ENCODE measurements around the gene SORBS2. TPM values are rescaled to one million over a fixed set of nuclear protein-coding genes. Genes with fewer than 3 reads are reported as not detected.
A peak's percentile ranks its signal among the peaks of the same experiment; 100 is the strongest.

The SORBS2 gene
- total RNA-seq, 4 donors from 2014 or later, result 33.4 to 286 (median 47.6) TPM

GRCh38 chr4:185838514-185839193, 26.7 kb upstream of the SORBS2 start:
- DNase-seq, result no peak

GRCh38 chr4:185838104-185838452, 26.1 kb upstream of the SORBS2 start:
- Histone ChIP-seq H3K9me3 (no peaks in the 10 kb centered on the region), H3K4me3 (no peak overlapping the region), H3K36me3 (no peaks in the 10 kb centered on the region), H3K4me1 (peaks cover 0 to 31% (median 22%) of the 10 kb centered on the region in 3 donors), H3K27ac (peak overlapping the region; percentile 50 to 86 (median 76)), H3K27me3 (no peaks in the 10 kb centered on the region)
- DNase-seq, result no peak
- TF ChIP-seq, protein P1, sequence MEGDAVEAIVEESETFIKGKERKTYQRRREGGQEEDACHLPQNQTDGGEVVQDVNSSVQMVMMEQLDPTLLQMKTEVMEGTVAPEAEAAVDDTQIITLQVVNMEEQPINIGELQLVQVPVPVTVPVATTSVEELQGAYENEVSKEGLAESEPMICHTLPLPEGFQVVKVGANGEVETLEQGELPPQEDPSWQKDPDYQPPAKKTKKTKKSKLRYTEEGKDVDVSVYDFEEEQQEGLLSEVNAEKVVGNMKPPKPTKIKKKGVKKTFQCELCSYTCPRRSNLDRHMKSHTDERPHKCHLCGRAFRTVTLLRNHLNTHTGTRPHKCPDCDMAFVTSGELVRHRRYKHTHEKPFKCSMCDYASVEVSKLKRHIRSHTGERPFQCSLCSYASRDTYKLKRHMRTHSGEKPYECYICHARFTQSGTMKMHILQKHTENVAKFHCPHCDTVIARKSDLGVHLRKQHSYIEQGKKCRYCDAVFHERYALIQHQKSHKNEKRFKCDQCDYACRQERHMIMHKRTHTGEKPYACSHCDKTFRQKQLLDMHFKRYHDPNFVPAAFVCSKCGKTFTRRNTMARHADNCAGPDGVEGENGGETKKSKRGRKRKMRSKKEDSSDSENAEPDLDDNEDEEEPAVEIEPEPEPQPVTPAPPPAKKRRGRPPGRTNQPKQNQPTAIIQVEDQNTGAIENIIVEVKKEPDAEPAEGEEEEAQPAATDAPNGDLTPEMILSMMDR (IDR thresholded peaks at IDR 0.05), result no peak
- no peak for TF ChIP-seq POLR2A (IDR thresholded peaks at IDR 0.05)
- intact Hi-C loops (cut with DNase I), result no loop called here
- 95% methylated on average over 3 of the region's 8 CpGs; no CpG with 5 or more reads in 1 of the 2 donors for WGBS, 2 donors

More at GRCh38 chr4:185838514-185839193, 26.7 kb upstream of the SORBS2 start:
- intact Hi-C loops (cut with DNase I), result no loop called here
- H3K27ac ChIP-seq, result peak overlapping the region; percentile 50 to 86 (median 76)
- no peaks in the 10 kb centered on the region for H3K27me3 ChIP-seq
- H3K4me1 ChIP-seq, result peaks cover 0 to 31% (median 22%) of the 10 kb centered on the region in 3 donors
- H3K36me3 ChIP-seq, result no peaks in the 10 kb centered on the region
- no peaks in the 10 kb centered on the region for H3K9me3 ChIP-seq
- 67 to 77% methylated on average over 11 of the region's 11 CpGs for WGBS, 2 donors
- H3K4me3 ChIP-seq, result no peak overlapping the region
- TF ChIP-seq, protein P1 (IDR thresholded peaks at IDR 0.05), result no peak
- TF ChIP-seq POLR2A (IDR thresholded peaks at IDR 0.05), result no peak

- H3K9me3 ChIP-seq, result no peaks in the 10 kb centered on the region
- WGBS, 2 donors, result 56 to 74% methylated on average over 4 of the region's 4 CpGs
- no peaks in the 10 kb centered on the region for H3K36me3 ChIP-seq
- peaks cover 0 to 31% (median 22%) of the 10 kb centered on the region in 3 donors for H3K4me1 ChIP-seq
- no peak for DNase-seq
- no peaks in the 10 kb centered on the region for H3K27me3 ChIP-seq
- H3K4me3 ChIP-seq, result no peak overlapping the region
- no peak for TF ChIP-seq POLR2A (IDR thresholded peaks at IDR 0.05)
- TF ChIP-seq, protein P1 (IDR thresholded peaks at IDR 0.05), result no peak
- peak overlapping the region; percentile 50 to 86 (median 76) for H3K27ac ChIP-seq
- intact Hi-C loops (cut with DNase I), result no loop called here
Measured at GRCh38 chr4:185837415-185838103, 25.6 kb upstream of the SORBS2 start.

- peaks cover 0 to 31% (median 22%) of the 10 kb centered on the region in 3 donors for H3K4me1 ChIP-seq
- no peaks in the 10 kb centered on the region for H3K27me3 ChIP-seq
- H3K9me3 ChIP-seq, result no peaks in the 10 kb centered on the region
- no peaks in the 10 kb centered on the region for H3K36me3 ChIP-seq
- H3K27ac ChIP-seq, result peak overlapping the region in 1 of 4 donors; percentile 6
- WGBS, 2 donors, result 66 to 69% methylated on average over 7 of the region's 7 CpGs
- no peak overlapping the region for H3K4me3 ChIP-seq
- no peak for DNase-seq
- intact Hi-C loops (cut with DNase I), result no loop called here
- TF ChIP-seq, protein P1 (IDR thresholded peaks at IDR 0.05), result no peak
- TF ChIP-seq POLR2A (IDR thresholded peaks at IDR 0.05), result no peak
Measured at GRCh38 chr4:185836241-185837084, 24.5 kb upstream of the SORBS2 start.
